HT-29 (cell line): ENCODE data around the gene FABP3. TPM values are rescaled to one million over a fixed set of nuclear protein-coding genes. Genes with fewer than 3 reads are reported as not detected.
A peak's percentile ranks its signal among the peaks of the same experiment; 100 is the strongest.

Source experiments
- DNase-seq: peaks from one replicate; pipeline ENCODE4 v3.0.0-alpha.2; 2015; ENCODE audit warnings: low spot score
- total RNA-seq: library from RNA; depleted of rRNA; stranded (reverse); fragments of >200 nt; shearing (Covaris generic); gene quantifications from 2 replicates; pipeline ENCODE4 v1.2.3, GENCODE V29; 2014; rRNA removed

Gene FABP3
- total RNA-seq, result not detected in 2 replicates

GRCh38 chr1:31373056-31373896 lies at the start of gene FABP3:
FABP3 (minus strand) TSS chr1:31373076; CDS start chr1:31373014, 62 bp downstream.
- peak; percentile 76 for DNase-seq

- DNase-seq, result peak; percentile 40
Observed at GRCh38 chr1:31421371-31422040, 48.6 kb upstream of the FABP3 start.

- DNase-seq, result no peak
Observed at GRCh38 chr1:31420716-31421115, 47.8 kb upstream of the FABP3 start.

DNA sequence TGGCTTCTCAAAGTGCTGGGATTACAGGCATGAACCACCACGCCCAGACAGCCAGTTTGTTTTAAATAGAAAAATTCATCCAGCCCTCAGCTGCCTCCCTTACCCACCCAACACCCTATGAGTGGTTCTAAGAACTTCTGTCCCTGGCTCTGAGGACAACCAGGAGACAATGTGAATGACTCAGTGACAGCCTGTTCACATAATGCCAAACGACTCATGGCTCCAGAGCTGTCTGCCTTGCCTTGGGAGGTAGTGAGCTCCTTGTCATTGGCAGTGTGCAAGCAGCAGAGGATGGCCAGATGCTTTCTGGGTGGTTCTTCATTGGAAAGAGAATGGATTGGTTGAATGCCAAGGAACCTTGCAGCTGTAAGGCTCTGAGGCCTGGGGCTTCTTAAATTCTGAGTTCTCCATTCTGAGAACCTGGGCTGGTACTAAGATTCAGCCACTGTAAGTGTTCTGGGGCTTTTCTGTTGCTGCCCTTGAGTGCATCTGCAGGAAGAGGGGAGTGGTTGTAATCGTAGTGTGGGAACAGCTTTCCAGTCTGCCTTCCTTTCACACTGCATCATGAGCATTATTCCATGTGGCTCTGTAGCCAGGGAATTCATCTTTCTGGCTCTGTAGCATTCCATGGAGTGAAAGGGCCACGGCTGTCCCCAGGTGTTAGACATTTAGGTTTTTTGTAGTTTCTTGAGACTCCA lies 45.9 kb upstream of the FABP3 start:
- DNase-seq, result no peak

GRCh38 chr1:31417148-31417547 lies 44.3 kb upstream of the FABP3 start:
- DNase-seq, result no peak

DNA sequence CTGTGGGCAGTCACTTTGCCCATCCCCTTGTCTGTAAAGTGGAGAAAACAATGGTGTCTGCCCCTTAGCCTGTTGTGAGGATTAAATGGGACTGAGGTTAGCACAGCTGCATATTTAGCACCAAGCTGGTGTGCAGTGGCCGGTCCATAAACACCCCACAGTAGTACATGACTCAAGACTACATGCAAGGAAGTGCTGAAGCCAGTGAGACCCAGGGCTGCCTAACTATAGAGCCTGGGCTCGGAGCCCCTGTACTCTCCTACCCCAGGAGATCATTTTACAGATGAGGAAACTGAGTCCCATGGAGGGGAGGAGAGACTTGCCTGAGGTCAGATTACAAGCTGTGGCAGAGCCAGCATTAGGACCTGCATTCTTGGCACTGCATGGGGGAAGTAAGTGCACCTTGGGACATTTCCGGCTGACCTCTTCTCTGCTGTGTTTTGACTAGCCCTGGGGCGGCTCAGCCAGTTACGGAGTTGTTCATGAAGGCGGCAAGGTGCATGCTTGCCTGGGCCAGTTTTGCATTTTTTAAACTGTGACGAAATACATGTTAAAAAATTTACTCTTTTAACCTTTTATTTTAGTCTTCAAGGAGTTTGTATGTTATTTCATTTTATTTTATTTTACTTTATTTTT lies 43.3 kb upstream of the FABP3 start:
- DNase-seq, result peak; percentile 35

GRCh38 chr1:31415658-31416057 lies 42.8 kb upstream of the FABP3 start:
- no peak for DNase-seq

- DNase-seq, result no peak
Observed at GRCh38 chr1:31414980-31415370, 42.1 kb upstream of the FABP3 start.

GRCh38 chr1:31413405-31414001 lies 40.6 kb upstream of the FABP3 start:
- peak; percentile 88 for DNase-seq

DNA sequence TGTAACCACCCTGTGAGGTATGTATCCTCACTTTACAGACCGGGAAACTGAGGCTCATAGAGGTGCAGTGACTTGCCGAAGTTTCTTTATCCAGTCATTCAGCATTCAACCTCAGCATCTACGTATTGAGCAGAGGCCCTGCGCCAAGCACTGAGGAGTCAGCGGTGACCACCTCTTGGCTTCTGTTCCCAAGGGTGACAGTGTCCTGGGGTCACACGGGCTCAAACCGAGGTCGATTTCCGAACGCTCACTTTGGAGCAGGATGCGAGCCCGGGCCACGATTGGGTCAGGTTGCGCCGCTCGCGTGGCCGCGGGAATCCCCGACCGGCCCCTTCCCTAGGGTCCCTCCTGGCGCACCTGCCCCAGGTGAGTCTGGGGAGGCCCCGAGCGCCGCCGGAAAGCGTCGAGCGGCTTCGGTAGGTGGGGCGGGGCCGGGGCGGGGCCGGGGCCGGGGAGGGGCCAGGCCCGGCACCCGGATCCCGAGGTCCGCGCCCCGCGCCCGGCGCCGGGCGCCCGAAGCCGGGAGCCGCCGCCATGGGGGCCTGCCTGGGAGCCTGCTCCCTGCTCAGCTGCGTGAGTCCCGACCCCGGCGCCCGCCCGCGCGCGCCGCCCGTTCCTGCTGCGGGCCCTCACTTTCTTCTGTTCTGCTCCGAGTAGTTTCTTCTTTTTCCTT lies 40.0 kb upstream of the FABP3 start, which contains the start of gene SERINC2:
SERINC2 (plus strand) TSS at position 482 of the 673 bp plus-strand sequence; CDS start at position 535, 53 bp downstream.
- DNase-seq, result peak; percentile 66

DNA sequence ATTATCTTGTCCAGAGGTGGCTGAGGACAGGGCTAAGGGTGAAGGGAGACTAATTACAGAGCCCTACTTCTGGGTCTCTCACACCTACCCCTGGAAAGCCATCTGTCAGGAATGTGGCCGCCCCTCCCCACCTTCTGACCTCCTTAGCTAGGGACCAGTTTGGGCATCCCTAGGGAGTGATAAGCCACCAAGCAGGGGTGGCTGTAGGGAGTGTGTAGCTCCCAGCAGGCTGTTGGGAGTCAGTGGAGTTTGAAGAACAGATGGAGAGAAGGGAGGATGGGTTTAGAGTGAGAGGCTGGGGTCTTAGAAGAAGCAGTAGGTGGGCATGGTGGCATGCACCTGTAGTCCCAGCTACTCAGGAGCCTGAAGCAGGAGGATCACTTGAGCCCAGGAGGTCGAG lies 39.3 kb upstream of the FABP3 start:
- no peak for DNase-seq

- DNase-seq, result no peak
Observed at GRCh38 chr1:31410871-31411270, 38.0 kb upstream of the FABP3 start.

DNA sequence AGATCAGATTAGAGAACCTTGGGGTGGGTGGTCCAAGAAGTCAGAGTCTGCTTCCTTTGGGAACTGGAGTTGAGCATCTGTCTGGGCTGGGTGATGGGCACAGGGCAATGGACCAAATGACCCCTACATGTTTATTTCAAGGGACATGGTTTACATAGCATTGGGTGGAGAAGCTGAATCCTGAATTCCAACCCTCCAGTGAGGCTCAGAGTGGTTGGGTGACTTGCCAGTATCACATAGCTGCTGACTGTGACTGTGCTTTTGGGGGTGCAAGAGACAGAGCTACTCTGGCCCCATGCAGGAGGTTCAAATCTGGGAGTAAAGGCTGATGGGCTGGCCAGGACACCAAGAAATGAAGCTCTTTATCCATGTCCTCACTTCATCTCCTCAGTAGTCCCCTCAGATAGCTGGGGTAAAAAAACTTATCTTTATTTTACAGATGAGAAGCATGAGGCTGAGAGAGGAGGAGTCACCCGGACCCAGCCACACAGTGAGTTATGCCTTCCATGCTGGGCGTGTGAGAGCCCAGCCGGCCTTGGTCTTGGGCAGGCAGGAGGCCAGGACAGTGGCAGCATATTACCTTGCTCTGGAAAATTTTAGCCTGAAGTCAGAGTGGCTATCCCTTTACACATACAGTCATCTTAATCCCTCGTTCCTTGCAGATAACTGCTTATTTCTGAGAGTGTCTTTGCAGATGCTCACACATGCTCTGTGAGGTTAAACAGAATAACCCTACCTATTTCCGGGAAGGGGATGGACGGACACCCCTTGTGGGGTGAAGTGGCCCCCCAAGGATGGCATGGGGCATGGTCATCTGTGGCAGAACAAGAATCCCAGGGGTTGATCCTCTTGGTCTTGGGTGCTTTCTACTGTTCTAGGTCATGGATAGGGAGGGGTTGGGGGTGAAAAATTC lies 37.3 kb upstream of the FABP3 start:
- no peak for DNase-seq

DNA sequence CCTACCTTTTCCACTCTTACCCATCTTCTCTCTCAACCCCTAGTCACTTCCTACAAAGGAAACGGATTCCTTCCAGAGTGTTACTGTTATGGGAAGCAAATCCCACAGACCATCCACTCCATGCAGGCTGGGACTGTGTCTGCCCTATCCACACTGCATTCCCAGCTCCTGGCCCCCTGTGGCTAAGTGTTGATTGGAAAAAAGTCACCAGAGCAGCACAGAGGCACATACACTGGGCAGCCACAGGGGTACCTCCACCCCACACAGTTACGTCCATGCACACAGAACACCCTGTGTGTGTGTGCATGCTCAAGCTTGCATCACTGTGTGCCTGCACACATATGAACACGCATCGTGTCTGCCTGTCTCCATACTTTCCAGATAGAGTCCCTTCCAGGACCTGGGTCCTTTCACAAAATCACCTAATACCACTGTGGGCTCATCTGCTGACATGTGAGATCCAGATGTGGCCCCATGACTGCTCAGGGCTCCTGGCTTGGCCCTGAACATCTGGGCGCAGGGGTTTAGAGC lies 36.0 kb upstream of the FABP3 start:
- DNase-seq, result no peak

GRCh38 chr1:31407029-31407626 lies 34.3 kb upstream of the FABP3 start:
- no peak for DNase-seq

DNA sequence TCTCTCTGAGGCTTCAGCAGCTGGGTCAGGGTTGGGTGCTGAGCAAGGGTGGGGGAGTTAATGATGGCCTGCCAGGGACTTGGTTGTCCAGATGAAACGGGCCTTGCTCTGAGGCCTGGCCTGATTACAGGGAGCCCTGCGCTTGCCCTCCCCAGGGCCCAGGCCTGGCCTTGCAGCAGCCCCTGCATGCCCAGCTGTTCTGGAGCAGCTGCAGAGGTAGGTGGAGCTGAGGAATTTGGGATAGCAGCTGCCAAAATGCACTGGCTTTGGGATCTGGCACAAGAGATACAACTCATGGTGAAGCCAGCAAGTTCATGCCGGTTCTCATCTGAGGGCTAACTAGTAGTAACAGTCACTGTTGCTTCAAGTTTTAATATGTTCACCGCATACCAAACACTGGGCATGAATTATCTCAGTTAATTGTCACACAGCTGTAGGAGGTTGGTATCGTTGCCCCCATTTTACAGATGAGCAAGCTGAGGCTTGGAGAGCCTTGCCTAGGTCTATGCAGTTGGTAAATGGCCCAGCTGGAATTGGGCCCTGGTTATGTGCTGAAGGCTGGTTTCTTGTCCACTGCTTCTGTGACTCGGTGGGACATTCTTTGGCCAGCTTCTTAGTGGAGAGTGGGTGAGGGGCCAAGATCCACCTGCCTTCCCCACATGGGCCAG lies 32.8 kb upstream of the FABP3 start:
- no peak for DNase-seq

- no peak for DNase-seq
Observed at GRCh38 chr1:31401241-31401640, 28.4 kb upstream of the FABP3 start.

DNA sequence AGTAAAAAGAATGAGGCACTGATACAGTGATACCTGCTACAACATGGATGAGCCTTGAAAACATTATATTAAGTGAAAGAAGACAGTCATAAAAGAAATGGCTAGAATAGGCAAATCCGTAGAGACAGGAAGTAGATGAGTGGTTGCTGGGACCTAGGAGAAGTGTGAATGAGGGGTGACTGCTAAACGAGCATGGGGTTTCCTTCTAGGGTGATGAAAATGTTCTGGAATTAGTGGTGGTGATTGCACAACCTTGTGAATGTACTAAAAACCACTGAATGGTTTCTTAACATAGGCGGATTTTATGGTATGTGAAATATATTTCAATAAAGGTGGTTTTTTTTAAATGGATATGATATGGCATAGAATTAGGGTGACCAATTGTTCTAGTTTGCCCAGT lies 27.5 kb upstream of the FABP3 start:
- DNase-seq, result no peak
